ENCODE results near the gene C16orf74.

C16orf74 gene

DNA sequence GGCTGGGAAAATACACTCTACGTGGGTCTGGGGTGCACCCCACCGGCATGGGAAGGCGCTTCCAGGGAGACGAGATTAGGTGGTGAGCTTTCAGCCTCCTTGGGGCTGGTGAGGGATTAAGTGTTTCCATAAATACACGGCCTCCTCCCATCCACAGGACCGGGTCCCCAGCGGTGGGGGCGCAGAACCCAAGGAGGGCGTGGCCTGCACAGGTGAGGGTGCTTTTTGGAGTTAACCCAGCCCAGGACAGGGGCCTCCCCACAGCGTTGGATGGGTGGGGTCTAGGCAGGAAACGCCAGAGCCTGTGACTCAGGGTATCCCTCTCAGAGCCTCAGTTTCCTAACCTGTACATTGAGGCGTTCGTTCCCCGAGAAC is 1.1 kb downstream of the C16orf74 start:
- DNase-seq (ENCODE audit: low read depth in 2 of 2), result no peak

DNA sequence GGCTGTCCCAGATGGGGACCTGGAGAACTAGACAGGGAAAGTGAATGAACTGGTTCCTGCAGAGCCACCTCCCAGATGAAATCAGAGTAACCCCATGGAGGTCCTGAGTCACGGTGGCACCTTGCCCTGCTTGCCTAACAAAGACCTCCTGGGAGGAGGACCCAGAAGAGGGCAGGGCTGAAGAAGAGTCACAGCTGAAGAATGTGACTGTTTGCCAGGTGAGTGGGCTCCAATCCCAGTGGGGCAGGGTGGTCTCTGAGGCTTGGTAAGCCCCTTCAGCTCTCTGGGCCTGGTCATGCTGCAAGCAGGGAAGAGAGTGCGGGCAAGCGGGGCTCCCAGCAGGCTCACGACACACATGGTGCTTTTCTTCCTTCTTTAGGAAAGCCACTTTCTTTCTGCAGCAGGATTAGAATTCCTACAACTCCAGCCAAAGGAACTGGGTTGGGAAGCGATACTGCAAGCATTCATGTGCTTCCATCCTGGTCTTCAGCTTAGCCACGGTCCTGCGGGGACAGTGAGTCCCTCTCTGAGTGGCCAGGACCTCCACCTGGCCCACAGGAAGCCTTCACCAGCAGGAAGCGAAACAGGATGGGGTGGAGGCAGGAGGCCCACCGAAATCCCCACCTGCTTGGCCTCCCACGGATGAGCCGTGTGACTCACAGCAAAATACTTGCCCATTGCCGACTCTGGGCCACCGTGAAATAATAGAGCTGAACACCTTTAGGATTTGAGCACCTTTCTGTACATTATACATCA is 4.3 kb downstream of the C16orf74 start:
- no peak for DNase-seq (ENCODE audit: low read depth in 2 of 2)

DNA sequence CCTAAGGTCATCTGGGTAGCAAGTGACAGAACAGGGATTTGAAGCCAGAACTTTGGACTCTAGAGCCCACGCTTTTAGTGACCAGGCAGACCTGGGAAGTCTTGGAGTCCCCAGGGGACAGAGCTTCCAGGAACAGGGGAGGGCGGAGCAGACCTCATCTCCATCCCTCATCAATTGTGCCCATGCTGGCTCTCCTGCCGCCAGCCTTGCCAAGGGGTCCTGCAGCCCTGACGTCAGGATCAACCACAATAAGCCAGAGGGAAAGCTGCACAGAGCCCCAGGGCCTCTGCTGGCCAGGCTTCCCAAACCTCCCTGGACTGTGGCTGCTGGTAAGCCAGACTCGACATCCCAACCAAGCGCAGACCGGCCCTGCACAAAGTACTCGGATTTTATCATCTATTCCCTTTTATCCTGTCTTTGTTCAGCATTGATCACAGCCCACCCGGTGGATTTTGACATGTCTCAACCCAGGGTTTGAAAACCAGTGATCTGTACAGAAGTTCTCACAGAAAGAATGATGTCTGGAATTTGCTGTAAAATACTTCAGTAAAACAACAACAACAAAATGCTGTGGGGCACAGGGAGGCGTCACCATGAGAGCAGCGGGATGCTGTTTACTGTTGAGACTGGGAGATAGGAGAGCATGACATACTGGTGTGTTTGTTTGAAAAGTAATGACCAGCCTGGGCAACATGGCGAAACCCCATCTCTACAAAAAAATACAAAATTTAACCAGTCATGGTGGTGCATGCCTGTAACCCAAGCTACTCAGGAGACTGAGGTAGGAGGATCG is 11.8 kb downstream of the C16orf74 start:
- no peak for DNase-seq (ENCODE audit: low read depth in 2 of 2)

DNA sequence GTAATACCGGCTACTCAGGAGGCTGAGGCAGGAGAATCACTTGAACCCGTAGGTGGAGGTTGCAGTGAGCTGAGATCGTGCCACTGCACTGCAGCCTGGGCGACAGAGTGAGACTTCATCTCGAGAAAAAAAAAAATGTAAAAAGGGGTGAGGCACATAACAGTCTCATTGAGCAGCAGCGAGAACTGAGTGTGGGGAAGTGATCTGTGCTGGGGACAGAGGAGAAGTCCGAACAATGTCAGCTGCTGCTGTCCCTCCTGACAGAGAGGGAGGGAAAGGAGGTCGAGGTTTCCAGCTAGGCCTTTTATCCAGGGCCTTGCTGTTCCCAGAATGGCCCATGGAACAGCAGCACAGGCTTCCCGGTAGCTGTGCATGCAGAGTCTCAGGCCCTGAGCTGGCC is 14.0 kb downstream of the C16orf74 start:
- no peak for DNase-seq (ENCODE audit: low read depth in 2 of 2)

DNA sequence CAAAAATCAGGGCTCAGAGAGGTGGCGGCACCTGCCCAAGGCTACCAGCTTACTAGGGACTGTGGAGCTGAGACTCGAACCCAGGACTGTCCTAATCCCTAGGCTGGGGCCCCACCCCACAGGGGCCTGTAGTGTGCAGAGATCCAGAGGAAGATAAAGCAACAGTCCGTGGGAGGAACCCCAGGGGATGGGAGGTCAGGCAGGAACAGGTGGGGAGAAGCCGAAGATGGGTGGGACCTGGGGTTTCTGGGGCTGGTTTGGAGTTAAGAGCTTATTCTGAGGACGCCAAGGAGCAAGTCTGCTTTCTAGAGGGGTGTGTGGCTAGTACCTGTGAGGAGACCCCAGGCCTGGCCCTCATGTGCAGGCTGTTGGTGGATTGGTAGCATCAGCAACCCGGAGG is 14.9 kb downstream of the C16orf74 start:
- DNase-seq (ENCODE audit: low read depth in 2 of 2), result no peak

DNA sequence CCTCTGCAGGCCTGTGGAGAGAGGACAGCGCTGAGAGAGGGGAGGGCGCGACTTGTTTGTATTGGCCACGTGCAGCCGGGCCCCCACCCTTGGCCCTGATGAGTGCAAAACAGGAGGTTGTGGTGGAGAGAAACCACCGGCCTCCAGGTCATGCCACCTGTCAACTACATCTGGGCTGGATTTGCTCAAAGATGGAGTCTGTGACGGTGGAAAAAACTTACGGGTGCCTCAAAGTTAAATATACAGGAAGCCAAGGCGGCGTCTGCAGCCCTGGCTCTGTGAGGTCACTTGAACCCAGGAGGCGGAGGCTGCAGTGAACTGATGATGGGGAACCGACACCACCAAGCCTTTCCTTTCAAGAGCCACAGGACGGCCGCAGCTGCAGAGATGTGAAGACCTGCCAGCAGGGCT is 15.7 kb downstream of the C16orf74 start:
- peak; percentile 3 to 16 for DNase-seq (ENCODE audit: low read depth in 2 of 2)

DNA sequence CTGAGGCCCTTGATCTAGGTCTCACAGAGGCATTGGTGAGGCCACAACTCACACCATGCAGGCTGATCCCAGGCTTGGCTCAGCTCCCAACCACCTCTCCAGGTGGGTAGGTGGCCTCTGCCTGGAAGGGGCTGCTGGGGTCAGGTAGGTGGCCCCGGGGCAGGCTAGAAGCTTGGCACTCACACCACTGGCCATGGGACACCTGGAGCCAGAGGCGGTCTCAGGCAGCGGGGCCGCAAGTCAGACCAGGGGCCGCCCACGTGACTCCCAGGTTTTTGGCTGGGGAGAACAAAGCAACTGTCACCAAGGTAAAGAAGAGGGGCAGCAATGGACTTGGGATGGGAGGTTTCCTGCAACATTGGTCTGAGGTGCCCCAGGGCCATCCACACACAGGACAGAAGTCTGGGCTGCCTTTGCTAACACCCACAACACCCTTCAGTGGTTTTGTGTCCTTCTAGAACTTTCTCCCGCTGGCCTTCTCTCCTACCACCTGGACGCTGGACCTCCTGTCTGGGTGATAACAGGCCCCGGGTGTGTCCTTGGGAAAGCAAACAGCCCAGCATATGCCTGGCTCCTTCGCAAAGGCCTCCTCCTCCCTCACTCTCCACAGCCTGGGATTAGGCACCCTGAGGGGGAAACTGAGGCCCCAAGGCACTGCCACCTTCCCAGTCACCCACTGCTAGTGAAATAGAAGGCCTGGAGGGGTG is 16.4 kb downstream of the C16orf74 start:
- DNase-seq (ENCODE audit: low read depth in 2 of 2), result no peak

DNA sequence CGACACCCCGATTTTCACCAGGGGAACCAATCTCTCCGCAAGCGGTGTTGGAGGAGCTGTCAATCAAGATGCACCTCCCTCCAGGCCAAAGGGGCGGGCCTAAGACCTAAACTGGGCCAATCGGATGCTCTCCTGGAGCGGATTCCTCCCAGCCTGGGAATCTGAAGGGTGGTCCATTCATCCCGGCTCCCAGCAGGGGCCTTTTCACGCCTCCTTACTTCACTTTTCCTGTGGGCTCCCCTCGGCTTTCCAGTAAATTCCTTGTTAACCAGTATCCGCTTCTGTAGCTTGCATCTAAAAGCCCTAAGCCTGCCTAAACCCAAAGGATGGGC is 17.1 kb downstream of the C16orf74 start:
- DNase-seq (ENCODE audit: low read depth in 2 of 2), result no peak

DNA sequence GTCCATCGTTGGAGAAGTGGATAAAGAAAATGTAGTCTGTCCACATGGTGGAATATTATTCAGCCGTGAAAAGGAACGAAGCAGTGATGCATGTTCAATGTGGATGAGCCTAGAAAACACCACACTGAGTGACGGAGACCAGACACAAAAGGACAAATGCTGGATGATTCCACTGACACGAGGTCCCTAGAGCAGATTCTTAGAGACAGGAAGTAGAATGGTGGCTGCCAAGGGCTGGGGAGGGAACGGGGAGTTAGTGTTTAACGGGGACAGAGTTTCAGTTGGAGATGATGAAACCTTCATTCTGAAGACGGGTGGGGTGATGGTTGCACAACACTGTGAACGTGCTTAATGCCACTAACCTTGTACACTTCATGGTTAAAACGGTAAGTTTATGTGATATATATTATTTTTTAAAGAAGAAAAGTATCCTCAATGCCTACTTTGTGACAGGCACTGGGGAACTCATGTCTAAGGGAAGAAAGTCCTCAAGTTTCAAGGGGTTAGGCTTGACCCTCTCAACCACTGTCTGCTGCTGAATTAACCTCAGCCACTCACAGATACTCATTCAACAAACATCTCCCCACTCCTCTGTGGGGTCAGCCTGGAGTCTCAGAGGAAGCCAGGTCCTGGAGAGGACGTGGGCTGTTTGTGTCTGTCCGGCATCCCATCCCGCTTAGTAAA is 17.6 kb downstream of the C16orf74 start:
- DNase-seq (ENCODE audit: low read depth in 2 of 2), result no peak

DNA sequence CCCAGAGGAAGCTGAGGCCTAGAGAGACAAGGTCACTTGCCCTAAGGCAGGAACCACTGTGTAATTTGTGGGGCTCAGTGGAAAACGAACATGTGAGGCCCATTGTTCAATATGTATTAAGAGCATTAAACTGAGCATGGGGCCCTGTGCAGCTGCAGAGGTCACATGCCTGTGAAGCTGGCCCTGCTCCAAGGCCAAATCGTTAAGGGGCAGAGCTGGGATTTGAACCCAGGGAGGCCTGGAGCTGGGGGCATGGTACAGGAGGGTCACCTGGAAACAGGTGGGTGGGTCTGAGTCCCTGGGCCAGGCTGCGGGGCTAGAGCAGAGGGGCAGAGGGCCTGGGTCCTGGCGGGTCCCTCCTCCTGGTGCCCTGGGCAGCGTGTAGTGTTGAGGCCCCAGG is 19.7 kb downstream of the C16orf74 start:
- no peak for DNase-seq (ENCODE audit: low read depth in 2 of 2)

DNA sequence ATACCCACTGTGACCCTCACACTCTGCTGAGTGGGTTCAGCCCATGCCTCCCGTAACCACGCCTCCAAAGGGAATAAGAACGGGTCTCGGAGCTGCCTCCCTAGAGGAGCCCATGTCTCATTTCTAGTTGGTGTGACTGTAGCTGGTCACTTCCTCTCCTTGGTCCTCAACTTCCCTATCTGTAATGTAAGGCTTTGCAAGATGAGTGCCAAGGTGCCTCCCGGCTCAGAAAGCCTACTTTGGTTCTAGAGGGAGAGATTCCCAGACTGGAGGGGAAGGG is 20.8 kb downstream of the C16orf74 start:
- DNase-seq (ENCODE audit: low read depth in 2 of 2), result no peak

DNA sequence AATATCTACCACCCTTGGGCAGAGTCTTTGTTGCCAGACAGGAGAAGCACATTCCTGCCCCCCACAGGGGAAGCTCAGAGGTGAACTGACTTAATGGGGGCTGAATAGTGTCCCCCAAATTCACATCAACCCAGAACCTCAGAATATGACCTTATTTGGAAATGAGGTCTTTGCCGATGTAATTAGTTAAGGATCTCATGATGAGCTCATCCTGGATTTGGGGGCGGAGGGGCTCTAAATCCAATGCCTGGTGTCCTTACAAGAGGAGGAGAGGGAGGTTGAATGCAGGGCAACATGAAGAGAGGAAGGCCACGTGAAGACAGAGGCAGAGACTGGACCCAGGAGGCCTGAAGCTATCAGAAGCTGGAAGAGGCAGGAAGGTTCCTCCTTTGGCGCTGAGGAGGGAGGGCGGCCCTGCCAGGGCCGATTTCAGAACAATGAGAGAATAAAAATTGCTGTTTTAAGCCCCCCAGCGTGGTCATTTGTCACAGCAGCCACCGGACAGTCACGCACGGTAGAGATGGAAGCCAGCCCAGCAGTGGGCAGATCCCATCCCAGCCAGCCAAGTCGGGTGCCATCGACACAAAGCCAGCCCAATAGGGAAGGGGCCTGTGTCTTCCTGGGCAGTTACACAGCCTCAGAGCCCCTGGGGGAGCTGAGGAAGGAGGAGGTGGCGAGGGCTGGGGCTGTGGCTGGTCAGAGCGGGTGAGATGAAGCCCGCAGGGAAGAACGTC is 21.3 kb downstream of the C16orf74 start:
- no peak for DNase-seq (ENCODE audit: low read depth in 2 of 2)

DNA sequence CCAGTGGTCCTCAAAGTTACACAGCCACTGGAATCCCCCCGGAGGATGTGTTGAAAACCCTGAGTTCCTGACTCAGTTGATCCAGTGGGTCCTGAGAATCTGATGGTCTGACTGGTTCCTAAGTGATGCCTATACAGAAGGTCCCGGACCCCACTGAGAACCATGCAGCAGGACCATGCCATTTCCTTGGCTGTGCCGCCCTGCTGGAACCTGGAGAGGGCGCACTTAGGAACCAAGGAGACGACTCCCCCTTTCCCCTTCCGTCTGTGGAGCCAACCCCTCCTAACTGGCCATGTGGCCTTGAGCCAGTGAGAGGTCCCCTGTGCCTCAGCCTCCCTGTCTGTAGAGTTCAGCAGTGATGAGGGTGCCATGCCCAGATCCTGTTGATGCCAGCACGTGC is 22.0 kb downstream of the C16orf74 start:
- DNase-seq (ENCODE audit: low read depth in 2 of 2), result no peak

DNA sequence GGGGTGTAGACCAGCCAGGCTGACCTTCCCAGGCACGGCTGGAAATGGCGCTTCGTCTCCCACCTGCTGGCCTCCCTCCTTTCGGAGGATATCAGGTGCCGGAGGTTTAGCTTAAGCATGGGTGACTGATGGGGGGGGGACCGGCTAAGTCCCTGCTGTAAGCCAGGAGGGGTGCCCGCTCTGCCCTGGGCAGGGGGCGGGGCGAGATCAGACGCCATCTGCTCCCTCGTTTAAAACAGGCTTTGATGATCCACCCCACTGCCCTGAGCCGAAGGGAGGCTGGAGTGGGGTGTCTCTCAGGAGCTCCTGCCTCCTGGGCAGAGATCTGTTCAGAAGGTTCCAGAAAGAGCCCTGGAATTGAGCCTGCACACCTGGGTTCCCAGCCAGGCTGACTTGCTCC is 26.0 kb downstream of the C16orf74 start:
- no peak for DNase-seq (ENCODE audit: low read depth in 2 of 2)

DNA sequence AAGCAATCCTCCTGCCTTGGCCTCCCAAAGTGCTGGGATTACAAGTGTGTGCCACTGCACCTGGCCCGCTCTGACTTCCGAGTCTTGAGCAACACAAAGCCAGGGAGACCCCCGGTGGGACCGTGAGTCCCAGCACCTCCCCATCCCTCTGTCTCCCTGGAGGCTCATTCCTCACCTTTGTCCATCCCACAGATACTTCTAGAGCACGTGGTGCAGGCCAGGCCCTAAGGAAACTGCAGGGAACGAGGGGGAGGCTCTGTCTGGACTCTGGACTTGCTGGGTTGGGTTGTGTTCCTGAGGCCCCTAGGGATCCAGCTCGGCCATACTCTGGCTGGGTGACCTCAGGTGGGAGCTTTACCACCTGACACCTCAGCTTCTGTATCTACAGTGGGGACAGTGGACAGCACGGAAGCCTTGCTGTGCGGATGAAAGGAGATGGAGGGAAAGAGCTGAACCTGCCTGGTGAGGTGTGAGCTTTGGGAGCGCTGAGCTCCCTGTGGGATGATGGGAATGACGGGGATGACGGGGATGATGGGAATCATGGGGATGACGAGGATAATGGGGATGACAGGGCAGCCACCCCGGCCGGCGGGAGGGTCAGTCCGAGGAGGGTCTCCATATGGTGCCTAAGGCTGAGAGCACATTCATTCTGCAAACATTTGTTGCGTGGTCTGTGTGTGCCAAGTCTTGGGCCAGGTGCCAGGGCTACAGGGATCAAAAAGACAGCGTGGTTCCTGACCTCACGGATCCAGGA is 26.6 kb downstream of the C16orf74 start:
- DNase-seq (ENCODE audit: low read depth in 2 of 2), result no peak

DNA sequence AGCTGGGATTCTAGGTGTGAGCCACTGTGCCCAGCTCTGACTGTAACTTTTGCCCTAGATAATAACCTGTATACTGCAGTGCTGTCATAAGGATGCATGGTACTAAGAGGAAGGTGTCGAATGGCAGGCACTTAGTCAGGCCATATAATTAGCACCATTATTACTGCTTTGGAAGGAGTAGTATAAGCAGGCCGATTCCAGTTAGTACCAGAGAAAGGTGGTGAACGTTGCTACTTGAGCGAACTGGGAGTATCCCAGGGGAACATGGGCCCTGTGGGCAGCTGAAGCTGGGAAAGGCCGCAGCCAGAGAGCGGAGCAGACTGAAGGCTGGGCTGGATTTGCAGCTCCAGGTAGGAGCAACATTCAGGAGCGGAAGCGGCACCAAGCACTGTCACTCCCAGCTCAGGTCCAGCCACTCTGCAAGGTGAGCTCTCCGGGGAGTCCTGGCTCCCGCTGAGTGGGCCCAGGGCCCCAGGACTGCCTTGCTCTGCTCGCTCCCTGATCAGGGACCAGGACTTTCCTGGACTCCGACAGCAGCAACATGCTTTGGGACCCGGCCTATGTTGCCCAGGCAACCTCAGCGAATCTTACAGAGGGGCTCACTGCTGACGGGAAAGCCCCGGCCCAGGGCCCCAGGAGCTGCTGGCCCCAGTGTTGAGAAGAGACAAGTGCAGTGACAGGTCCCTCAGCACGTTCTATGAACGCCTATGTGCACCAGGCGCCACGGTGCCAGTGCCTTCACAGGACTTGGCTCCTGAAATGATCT is 28.6 kb downstream of the C16orf74 start:
- DNase-seq (ENCODE audit: low read depth in 2 of 2), result no peak

DNA sequence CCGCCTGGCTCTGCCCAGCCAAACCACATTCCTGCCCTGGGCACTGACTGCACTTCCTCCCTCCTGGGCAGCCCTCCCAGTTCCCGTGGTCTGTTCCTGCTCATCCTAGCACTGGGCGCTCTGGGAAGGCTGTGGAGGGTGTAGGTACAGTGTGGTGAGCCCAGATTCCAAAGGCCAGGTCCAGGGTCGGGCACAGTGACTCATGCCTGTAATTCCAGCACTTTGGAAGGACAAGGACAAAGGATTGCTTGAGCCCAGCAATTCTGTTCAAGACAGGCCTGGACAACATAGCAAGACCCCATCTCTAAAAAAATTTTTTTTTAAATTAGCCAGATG is 30.6 kb downstream of the C16orf74 start:
- DNase-seq (ENCODE audit: low read depth in 2 of 2), result no peak

DNA sequence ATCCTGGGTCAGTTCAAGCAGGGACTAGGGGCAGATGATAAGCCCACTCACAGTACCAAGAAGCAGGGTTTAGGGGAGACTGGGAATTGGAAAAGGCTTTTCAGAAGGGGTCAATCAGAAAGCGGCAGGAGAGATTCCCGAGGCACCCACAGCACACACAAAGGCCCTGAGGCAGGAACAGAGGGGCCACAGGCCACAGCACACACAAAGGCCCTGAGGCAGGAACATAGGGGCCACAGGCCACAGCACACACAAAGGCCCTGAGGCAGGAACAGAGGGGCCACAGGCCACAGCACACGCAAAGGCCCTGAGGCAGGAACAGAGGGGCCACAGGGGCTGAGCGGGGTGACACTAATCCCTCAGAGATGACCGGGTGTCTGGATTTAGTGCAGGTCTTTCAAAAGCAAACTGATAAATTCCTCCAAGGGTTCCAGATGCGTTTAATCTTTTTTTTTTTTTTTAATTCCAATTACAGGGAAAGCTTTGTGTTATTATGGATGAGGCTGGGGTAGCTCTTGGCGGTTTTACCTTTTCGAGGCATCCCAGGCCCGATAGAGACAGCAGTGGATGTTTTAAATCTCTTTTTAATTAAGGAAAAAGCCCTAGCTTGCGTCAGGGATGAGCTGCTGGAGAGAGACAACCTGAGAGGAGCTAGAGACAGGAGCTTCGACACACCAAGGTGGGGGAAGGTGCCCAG is 31.1 kb downstream of the C16orf74 start:
- DNase-seq (ENCODE audit: low read depth in 2 of 2), result no peak

DNA sequence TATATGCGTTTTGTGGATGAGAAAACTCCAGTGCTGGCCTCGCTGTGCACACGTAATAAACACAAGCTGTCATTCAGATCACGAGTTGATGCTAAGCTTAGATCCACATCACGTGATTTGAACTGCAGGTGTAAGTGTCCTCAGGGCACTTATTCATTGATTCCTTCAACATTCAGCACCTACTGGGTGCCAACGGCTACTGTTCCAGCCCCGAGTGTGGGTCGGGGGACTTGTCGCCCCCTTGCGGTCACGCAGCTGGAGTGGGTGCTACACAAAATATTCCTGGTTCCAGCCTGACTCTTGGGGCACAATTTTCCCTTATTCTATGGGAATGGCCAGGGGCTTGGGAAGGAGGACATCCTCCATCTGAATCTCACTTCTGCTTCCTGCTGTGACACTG is 32.2 kb downstream of the C16orf74 start:
- no peak for DNase-seq (ENCODE audit: low read depth in 2 of 2)

DNA sequence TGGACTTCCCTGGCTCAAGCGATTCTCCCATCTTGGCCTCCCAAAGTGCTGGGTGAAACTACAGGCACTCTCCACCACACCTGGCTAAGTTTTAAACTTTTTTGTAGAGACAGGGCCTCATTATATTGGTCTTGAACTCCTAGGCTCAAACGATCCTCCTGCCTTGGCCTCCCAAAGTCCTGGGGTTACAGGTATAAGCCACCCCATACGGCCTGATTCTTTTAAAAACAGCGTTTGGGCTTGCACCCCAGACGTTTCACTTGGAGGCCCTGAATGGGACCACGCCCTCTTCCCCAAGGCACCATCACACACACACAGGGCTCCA is 32.8 kb downstream of the C16orf74 start:
- no peak for DNase-seq (ENCODE audit: low read depth in 2 of 2)
